Fibroblast of gingiva (primary cell): ENCODE results near the gene KRTAP5-11.
"Not testable (repeated sequence)": the region's sequence is repeated elsewhere in the genome, so short reads cannot be mapped to it uniquely, and the experiment has no call there.

Experiments used
- DNase-seq: peaks from one replicate; pipeline ENCODE4 v3.0.0-alpha.2; 2011; ENCODE audit warnings: low read depth

Gene KRTAP5-11, protein sequence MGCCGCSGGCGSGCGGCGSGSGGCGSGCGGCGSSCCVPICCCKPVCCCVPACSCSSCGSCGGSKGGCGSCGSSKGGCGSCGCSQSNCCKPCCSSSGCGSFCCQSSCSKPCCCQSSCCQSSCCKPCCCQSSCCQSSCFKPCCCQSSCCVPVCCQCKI

DNA sequence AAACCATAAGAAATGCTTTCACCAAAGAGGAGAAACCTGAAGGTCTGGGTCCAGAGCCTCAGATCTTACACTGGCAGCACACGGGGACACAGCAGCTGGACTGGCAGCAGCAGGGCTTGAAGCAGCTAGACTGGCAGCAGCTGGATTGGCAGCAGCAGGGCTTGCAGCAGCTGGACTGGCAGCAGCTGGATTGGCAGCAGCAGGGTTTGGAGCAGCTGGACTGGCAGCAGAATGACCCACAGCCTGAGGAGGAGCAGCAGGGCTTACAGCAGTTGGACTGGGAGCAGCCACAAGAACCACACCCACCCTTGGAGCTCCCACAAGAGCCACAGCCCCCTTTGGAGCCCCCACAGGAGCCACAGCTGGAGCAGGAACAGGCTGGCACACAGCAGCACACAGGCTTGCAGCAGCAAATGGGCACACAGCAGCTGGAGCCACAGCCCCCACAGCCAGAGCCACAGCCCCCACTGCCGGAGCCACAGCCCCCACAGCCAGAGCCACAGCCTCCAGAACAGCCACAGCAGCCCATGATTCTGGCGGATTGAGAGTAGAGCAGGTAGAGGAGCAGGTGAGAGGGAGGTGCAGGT, at the start of gene KRTAP5-11:
Gene KRTAP5-11, minus strand, starts transcription at position 567 of the 587 bp plus-strand sequence. Its CDS starts 38 bp downstream, at position 529.
- no peak for DNase-seq

GRCh38 chr11:71631551-71631950, 48.9 kb upstream of the KRTAP5-11 start:
- DNase-seq = not testable (repeated sequence)

- not testable (repeated sequence) for DNase-seq
Measured at GRCh38 chr11:71630071-71630470, 47.4 kb upstream of the KRTAP5-11 start.

DNA sequence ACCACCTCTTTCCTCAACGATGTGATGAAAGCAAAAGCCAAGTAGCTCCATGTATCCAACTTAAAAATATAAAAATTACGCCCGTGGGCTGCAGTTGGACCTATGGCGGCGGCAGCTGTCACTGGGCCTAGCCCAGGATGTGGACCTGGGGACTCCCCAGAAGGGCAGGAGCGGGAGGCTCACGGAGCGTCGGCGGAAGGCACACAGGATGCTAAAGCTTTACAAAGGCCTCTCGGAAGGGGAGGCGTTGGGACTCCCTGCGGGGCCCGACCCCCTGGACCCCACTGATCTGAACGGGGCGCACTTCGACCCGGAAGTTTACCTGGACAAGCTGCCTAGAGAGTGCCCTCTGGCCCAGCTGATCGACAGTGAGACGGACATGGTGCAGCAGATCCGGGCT, 46.3 kb upstream of the KRTAP5-11 start:
- not testable (repeated sequence) for DNase-seq

GRCh38 chr11:71623226-71623625, 40.6 kb upstream of the KRTAP5-11 start:
- not testable (repeated sequence) for DNase-seq

- not testable (repeated sequence) for DNase-seq
Measured at GRCh38 chr11:71622561-71622960, 39.9 kb upstream of the KRTAP5-11 start.

GRCh38 chr11:71615003-71615402, 32.3 kb upstream of the KRTAP5-11 start:
- not testable (repeated sequence) for DNase-seq

GRCh38 chr11:71614366-71614917, 31.8 kb upstream of the KRTAP5-11 start:
- not testable (repeated sequence) for DNase-seq

DNA sequence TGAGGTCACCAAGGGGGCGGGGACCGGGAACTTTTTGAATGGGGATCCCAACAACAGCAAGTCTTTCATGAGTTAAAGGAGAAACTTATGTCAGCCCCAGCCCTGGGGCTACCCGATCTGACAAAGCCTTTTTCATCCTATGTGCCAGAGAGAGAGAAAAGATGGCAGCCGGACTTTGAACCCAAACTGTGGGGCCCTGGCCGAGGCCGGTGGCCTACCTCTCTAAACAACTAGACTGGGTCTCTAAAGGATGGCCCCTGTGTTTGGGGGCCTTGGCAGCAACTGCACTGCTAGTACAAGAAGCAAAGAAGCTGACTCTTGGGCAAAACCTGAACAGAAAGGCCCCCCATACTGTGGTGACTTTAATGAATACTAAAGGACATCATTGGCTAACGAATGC, 31.3 kb upstream of the KRTAP5-11 start:
- not testable (repeated sequence) for DNase-seq

GRCh38 chr11:71611218-71611910, 28.7 kb upstream of the KRTAP5-11 start:
- not testable (repeated sequence) for DNase-seq

DNA sequence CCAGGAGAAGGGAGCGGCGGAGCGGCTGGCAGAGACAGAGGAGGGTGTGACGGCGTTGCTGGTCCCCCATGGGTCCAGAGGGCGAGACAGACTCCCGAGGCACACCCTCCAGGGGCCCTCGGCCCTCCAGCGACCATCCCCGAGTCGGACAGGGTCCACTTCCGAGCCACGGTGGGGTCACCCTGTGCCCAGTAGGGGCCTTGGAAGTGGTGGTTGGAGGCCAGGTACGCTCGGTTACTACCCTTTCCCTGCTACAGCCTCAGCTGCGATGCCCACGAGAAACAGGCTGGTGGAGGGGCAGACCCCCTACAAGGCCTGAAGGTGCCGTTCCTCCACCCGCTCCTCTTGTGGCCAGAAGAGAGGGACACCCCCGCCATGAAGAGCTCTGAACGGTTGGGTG, 25.6 kb upstream of the KRTAP5-11 start:
- not testable (repeated sequence) for DNase-seq

DNA sequence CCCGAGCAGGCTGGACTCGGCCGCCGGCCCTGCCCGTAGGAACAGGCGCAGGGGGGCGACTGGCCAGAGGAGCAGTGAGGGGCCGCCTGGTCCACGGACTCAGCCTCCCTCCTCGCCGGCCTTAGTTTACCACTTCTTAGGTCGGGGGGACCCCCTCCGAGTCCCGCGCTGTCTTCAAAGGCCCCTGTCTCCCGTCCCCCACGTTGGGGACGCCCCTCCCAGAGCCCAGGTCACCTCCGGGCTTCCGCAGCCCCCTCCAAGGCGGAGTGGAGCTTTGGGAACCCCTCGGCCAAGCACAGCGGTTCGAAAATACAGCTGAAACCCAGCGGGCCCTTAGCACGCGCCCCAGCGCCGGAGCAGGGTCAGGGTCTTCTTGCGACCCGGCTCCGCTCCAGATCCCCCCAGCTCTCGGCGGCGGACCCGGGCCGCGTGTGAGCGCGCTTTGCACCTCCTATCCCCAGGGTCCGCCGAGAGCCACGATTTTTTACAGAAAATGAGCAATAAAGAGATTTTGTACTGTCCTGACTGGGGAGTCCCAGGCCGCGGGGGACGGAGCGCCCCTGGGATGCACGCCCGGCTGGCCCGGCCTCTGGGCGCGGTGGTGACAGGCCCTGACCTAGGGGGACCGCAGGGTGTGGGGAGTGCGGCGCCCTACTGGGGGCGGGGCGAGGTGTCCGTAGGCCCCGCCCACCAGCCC, 25.0 kb upstream of the KRTAP5-11 start:
- not testable (repeated sequence) for DNase-seq

DNA sequence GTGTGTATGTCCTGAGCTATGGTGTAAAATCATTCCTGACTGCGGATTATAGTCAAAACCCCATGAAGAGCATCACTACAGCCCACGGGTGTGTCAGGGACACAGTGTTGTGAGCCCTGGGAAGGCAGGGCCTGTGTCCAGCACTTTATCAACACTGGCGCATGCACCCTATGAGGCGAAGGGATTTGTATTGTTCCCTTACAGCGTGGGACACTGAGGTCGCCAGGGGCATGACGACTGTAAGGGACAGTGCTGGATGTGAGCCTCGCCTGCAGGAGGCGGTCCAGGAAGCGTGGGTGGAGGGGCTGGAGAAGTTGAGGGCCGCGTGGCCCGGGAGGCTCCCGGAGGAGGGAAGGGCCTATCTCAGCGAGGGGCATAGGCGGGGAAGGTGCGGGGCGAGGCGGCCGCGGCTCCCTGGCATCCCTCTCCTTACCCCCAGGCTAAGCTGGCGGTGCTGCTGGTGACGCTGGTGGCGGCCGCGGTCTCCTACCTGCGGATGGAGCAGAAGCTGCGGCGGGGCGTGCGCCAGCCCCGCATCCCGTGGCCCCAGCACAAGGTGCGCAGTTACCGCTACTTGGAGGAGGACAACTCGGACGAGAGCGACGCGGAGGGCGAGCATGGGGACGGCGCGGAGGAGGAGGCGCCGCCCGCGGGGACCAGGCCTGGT, 24.3 kb upstream of the KRTAP5-11 start:
- not testable (repeated sequence) for DNase-seq

- not testable (repeated sequence) for DNase-seq
Measured at GRCh38 chr11:71604798-71605488, 22.3 kb upstream of the KRTAP5-11 start.

DNA sequence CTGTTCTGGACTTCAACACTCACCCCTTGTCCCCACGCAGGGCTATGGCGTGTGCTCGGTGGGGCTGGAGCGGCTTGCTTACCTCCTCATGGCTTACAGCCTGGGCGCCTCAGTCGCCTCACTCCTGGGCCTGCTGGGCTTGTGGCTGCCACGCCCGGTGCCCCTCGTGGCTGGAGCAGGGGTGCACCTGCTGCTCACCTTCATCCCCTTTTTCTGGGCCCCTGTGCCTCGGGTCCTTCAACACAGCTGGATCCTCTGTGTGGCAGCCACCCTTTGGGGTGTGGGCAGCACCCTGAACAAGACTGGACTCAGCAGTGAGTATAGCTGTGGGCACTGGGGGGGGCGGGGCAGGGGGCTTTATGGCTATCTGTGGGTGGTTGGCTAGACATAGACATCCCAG, 20.5 kb upstream of the KRTAP5-11 start:
- not testable (repeated sequence) for DNase-seq

- DNase-seq = not testable (repeated sequence)
Measured at GRCh38 chr11:71589546-71589920, 6.9 kb upstream of the KRTAP5-11 start.

DNA sequence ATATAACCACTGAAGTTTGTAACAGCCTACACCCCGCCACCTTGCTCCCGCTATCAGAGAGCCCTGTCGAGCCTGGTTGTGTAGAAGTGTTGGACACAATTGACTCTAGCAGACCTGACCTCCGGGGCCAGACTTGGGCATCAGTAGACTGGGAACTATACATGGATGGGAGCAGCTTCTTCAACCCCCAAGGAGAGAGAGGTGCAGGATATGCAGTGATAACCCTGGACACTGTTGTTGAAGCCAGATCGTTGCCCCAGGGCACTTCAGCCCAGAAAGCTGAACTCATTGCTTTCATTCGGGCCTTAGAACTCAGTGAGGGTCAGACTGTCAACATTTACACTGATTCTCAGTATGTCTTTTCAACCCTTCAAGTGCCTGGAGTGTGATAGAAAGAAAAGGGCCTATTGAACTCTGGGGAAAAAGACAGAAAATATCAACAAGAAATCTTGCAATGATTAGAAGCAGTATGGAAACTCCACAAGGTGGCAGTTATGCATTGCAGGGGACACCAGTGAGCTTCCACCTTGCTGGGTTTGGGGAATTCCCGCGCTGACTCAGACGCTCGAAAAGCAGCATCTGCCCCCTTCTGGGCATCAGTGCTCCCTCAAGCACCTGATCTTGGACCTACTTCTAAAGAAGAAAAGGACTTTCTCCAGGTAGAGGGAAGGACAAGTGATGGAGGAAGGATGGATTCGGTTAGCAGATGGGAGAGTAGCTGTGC, 6.3 kb upstream of the KRTAP5-11 start:
- DNase-seq = not testable (repeated sequence)

DNA sequence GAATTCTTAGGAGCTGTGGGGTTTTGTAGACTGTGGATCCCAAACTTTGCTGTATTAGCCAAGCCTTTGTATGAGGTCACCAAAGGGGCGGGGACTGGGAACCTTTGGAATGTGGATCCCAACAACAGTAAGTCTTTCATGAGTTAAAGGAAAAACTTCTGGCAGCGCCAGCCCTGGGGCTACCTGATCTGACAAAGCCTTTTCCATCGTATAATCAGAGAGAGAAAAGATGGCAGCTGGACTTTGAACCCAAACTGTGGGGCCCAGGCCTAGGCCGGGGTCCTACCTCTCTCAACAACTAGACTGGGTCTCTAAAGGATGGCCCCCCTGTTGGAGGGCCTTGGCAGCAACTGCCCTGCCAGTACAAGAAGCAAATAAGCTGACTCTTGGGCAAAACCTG, 5.6 kb upstream of the KRTAP5-11 start:
- DNase-seq = not testable (repeated sequence)

DNA sequence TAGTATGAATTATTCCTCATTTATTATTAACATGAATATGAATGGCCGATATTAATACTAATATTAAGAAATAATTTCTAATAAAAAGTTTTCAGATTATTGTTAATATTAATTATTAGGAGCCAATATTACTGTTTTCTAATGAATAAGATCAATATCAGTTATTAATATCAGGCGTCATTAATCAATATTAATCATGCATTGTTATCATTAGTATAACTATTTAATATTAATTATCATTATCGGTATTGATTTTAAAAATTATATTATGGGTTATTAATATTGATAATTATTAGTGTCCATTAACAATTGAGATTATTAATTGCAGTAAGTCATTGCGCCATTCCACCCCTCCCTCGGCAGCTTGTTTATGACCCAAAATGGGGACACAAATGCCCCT, 3.0 kb upstream of the KRTAP5-11 start:
- DNase-seq = not testable (repeated sequence)

DNA sequence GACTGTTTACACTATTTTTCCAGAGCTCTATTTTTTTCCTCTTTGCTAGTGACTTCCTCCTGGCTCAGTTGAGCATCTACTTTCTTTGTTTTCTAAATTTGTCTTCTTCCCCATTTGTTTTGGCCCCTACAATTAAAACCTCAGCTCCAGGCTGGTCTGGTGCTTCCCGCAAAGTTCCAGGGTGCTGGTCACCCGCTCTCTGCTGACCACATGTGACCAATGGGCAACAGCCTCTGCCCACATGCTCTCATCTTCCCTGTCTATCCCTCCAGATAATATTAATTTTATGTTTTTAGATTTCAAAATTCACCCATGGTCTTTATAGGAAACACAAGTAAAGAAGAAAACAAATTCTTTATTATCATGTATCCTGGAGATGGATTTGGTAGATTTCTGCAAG, 294 bp upstream of the KRTAP5-11 start:
- not testable (repeated sequence) for DNase-seq
